WI38 (cell line): ENCODE data around the gene CAMK1D.

Source experiments
- H3K4me3 ChIP-seq: 2 replicates; pipeline ENCODE4 v1.5.1; 2011; ENCODE audit warnings: low read depth, mild to moderate bottlenecking, control low read depth, low read length
- CTCF ChIP-seq: IDR thresholded peaks from 2 replicates; pipeline ENCODE4 v1.5.1; 2012; ENCODE audit warnings: low read depth, mild to moderate bottlenecking, control low read depth, low read length

CAMK1D gene

DNA sequence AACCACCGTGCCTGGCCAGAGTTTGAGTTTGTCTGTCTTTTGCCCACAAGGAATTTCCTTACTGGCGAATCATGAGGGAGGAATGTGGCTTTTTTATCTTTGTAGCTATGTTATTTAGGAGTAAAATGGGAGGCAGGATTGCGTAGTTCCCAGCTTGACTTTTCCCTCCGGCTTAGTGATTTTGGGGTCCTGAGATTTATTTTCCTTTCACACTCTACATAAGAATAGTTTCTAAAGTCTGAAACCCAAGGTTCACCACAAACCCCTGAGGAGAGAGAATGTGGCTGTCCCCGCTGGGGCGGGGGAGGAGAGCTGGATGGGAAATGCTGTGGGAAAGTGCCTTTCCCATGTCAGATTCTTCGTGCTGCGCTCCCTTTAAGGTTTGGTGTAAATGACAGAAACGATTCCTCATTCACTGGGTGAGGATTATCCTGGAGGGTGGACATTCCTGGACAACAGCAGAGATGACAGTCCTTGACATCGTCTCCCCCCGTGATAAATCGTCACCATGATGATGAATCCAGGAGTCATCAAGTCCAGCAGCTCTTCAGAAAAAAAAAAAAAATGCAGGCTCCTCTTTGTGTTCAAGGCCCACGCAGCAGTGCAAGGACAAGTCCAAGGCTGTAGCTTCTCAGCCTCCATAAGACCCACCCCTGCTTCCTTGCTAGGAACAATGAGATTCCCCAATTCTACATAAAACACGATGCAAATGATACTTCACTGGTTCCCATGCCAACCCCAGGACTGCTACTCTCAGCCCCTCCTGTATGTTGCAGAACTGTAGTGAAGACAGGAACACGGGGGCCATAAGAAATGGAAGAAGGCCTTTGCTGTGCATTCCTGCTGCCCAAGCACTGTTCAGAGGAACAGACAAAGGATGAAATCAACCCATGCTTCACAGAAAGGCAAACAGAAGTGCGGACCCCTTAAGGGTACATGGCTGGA, 419.1 kb downstream of the CAMK1D start:
- no peak for TF ChIP-seq CTCF
- no peak overlapping the region for H3K4me3 ChIP-seq

- no peak for TF ChIP-seq CTCF
Measured at GRCh38 chr10:12769323-12770044, 420.1 kb downstream of the CAMK1D start.

GRCh38 chr10:12771981-12772760, 422.8 kb downstream of the CAMK1D start:
- no peak overlapping the region for H3K4me3 ChIP-seq
- no peak for TF ChIP-seq CTCF

More at GRCh38 chr10:12769323-12770044, 420.1 kb downstream of the CAMK1D start:
- no peak overlapping the region for H3K4me3 ChIP-seq

GRCh38 chr10:12772797-12773587, 423.6 kb downstream of the CAMK1D start:
- H3K4me3 ChIP-seq, result no peak overlapping the region
- TF ChIP-seq CTCF, result no peak

DNA sequence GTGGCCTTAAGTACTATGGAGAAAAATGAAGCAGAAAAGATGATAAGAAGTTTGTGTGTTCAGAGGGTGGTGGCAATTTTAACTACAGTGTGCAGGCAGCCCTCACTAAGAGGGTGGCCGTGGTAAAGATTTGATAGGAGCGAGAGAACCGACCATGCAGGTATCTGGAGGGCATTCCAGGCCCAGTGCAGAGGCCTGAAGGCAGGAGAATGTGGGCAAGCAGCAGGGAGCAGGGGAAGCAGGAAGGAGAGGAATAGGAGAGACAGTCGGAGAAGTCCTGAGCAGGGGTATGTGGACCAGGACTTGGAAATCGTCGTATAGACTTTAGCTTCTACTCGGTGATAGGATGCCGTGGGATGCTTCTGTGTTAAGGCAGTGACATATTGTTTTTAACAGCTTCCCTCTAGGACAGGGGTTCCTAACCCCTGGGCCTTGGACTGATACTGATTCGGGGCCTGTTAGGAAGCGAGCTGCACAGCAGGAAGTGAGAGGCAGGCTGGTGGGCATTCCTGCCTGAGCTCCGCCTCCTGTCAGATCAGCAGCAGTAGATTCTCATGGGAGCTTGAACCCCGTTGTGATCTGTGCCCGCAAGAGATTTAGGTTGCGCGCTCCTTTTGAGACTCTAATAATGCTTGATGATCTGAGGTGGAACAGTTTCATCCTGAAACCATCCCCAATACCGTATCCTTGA, 425.0 kb downstream of the CAMK1D start:
- no peak overlapping the region for H3K4me3 ChIP-seq
- TF ChIP-seq CTCF, result no peak
